22Rv1 (cell line): ENCODE results near the gene RFXAP.
A peak's percentile ranks its signal among the peaks of the same experiment; 100 is the strongest.

Experiments used
- H3K27ac ChIP-seq: fragments of 450-650 bp; 2 replicates; pipeline ENCODE4 v1.5.1; 2017
- CTCF ChIP-seq: fragments of 450-650 bp; IDR thresholded peaks from 2 replicates; pipeline ENCODE4 v1.5.1; 2017; ENCODE audit warnings: mild to moderate bottlenecking
- ZFX ChIP-seq: fragments of 450-650 bp; IDR thresholded peaks from 2 replicates; pipeline ENCODE4 v1.6.1; 2017; ENCODE audit warnings: antibody characterized with exemption, borderline replicate concordance

RFXAP gene

GRCh38 chr13:36837354-36838092, 18.5 kb downstream of the RFXAP start:
- TF ChIP-seq ZFX (no peak), CTCF (no peak)
- H3K27ac ChIP-seq: no peak overlapping the region

DNA sequence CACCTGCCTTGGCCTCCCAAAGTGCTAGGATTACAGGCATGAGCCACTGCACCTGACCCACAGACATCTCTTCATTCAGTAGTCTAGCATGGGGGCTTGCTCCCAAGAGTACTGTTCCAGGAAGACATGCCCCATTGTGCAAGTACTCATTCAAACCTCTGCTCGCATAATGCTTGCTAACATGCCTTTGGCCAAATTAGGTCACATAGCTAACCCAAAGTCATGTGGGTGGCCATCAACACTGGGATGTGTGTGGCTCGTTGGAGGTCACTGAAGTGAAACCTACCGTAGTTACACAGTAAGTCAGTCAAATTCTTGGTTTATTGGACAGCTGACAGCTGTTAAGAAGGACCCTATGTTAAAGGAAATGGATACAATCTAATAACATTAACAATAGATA, 20.3 kb downstream of the RFXAP start:
- no peak overlapping the region for H3K27ac ChIP-seq
- TF ChIP-seq CTCF (no peak), ZFX (no peak)

DNA sequence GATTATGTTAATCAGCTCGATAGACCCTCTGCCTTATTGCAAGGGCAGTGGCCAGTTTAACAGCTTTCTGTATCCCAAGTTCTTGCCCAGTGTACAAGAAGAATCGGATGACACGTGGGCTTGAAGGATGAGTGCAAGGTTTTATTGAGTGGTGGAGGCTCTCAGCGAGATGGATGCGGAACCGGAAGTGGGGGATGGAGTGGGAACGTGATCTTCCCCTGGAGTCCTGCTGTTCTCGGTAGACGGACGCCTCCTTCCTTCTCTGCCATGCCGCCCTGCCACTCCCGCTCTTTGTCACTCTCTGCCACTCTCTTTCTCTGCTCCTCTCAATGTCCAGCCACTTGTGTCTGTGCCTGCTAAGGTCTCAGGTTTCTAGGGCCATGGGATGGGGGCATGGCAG, 21.0 kb downstream of the RFXAP start:
- no peak for TF ChIP-seq ZFX
- no peak overlapping the region for H3K27ac ChIP-seq

GRCh38 chr13:36840718-36841250, 21.8 kb downstream of the RFXAP start:
- no peak overlapping the region for H3K27ac ChIP-seq
- TF ChIP-seq ZFX (no peak), CTCF (no peak)

GRCh38 chr13:36841391-36841790, 22.4 kb downstream of the RFXAP start:
- TF ChIP-seq ZFX: no peak
- no peak for TF ChIP-seq CTCF
- H3K27ac ChIP-seq: no peak overlapping the region

- no peak for TF ChIP-seq CTCF
- TF ChIP-seq ZFX: no peak
- no peak overlapping the region for H3K27ac ChIP-seq
These were observed 28.6 kb downstream of the RFXAP start for GRCh38 chr13:36847606-36848005.

DNA sequence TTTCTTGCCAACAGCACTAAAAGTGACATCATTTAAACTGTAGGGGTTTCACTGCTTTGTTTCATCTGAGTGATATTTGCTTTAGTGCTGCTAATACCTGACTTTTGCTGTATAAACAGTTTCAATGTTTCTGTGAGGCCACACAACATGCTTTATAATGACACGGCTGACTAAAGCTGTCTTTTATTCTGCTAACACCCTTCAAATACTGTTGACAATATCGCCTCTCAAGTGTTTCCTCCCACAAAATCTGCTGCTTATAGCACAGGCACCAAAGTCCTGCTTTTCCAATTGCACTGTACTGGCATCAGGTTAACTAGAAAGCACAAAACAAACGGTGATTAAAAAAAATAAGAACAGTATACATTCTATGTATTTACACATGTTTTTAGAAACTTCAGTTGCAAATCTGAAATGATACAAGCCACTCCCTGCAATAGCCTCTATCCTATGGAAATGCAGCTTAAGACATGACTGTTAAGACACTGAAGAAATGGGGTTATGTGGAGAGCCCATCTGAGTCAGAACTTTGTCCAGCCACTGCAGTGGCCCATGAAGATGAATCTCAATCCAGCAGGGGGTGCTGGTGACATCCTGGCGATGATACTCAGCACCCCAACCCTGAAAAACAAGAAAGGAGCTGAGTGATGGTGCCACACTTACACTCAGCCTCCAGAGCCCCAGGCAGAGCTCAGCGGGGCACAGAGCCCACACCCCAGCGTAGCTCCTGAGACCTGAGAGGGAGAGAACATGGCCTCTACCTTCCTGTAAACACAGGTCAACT, 29.4 kb downstream of the RFXAP start:
- no peak for TF ChIP-seq ZFX
- TF ChIP-seq CTCF: peak; percentile 44

More for the DNA sequence above, 29.4 kb downstream of the RFXAP start:
- no peak overlapping the region for H3K27ac ChIP-seq
